HG02852 (cell line): ENCODE results near the gene VCX2.
"Not testable (repeated sequence)": the region's sequence is repeated elsewhere in the genome, so short reads cannot be mapped to it uniquely, and the experiment has no call there.

Source experiments
- ATAC-seq: cut with Tn5 transposase; IDR thresholded peaks from one replicate; pipeline ENCODE4 v1.9.1; 2021; ENCODE audit warnings: mild to moderate bottlenecking, moderate library complexity; ENCODE audit not compliant: unreplicated experiment

VCX2 gene

GRCh38 chrX:8171169-8171568, at the start of gene VCX2:
TSS of gene VCX2 (minus strand) at chrX:8171267. CDS start at chrX:8170643, 624 bp downstream.
- ATAC-seq = not testable (repeated sequence)

GRCh38 chrX:8204943-8205342, 33.9 kb upstream of the VCX2 start:
- ATAC-seq = no peak

GRCh38 chrX:8204169-8204935, 33.3 kb upstream of the VCX2 start:
- no peak for ATAC-seq

DNA sequence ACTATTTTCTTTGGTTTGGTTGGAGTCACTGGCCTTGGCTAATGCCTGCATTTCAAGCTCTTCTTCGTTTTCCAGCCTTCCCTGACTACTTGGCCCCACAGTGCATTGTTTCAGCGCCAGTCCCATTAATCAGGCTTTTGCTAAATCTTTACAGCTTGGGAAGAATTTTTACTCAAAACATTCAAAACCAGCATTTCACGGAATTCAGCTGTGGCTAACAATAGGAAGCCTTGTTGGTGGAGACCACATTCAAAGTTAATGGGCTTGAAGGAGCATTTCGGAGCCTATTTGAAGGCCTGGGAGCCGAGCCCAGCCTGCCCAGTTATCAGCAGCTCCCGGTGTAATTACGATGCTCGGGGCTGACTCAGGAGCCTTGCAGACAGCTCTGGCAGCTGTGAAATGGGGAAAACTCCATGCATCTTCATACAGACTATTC, 30.8 kb upstream of the VCX2 start:
- ATAC-seq = no peak

- ATAC-seq = no peak
Observed at GRCh38 chrX:8196776-8197175, 25.7 kb upstream of the VCX2 start.

GRCh38 chrX:8194216-8194615, 23.1 kb upstream of the VCX2 start:
- ATAC-seq = no peak

DNA sequence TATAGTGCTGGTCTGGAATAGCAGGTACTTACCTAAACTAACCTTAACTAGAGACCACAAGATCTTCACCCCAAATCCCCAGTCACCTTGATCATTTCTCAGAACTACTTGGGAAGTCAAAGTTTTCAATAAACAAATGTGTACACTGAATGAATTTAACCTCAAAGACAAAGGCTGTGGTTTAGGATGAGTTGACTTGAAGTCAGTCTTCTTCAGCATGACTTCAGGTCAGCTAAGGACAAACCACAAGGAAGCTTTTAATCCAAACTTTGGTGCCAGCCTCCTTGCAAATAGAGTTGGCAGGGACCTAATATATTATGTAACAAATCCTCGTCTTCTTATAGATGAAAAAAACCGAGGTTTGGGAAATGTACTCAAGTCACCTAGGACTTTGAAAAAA, 21.2 kb upstream of the VCX2 start:
- no peak for ATAC-seq

GRCh38 chrX:8191022-8191421, 20.0 kb upstream of the VCX2 start:
- no peak for ATAC-seq

DNA sequence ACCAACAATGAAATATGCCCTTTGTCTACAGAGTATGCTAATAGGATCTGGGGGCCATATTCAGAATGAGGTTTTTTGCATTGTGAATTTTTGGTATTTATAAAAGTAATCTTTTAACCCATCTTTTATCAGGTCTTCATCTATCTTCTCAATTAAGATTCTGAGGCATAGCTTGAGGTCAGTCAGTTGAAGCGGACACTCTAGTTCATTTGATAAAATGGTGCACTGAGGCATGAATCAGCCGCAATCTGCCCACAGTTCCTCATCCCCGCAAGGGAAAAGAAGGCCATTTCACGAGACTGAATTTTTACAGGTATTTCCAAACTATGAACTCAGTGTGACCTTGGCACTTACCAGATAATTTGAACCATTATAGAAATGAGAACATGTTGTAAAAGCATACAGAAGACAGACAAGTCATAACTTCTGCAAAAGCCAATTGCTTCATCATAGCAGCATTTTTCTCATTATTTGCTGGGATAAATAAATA, 19.3 kb upstream of the VCX2 start:
- ATAC-seq = no peak

GRCh38 chrX:8189096-8189830, 18.2 kb upstream of the VCX2 start:
- no peak for ATAC-seq

- no peak for ATAC-seq
Observed at GRCh38 chrX:8183346-8183745, 12.3 kb upstream of the VCX2 start.

DNA sequence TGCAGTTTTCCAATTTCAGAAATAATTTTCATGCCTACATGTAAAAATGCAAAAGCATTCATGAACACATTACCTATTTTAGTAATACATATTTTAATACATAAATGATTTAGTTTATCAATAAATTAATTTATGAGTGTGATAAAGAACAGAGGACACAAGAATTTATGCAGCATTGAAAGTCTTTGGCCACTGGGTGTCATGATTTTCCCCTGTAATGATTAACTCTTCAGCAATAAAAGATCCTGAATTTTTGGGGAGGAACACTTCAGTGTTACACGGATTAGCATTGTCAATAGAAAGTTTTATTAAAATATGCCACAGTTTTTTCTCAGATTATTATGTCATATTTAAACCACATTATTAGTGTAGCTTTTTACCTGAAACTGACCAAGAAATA, 8.6 kb upstream of the VCX2 start:
- no peak for ATAC-seq

DNA sequence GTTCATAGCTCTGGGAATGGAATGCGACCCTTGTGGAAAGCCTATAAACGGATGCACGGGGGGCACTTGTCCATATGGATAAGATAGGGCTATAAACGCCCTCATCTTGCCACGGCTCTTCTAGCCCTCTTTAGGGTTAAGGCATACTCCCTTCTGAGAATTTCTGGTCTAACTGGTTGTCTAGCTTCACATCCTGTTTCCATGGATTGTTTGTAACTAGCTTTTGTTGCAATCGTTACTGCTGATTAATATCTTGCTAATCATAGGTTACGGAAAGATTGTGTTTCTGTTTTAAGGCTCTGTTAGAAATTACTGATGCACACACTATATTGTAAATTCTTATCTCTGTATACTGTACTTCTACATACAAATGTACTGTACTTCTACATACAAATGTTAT, 17.1 kb downstream of the VCX2 start:
- not testable (repeated sequence) for ATAC-seq

- ATAC-seq = no peak
Observed at GRCh38 chrX:8147226-8147625, 23.8 kb downstream of the VCX2 start.

GRCh38 chrX:8144925-8145324, 26.1 kb downstream of the VCX2 start:
- no peak for ATAC-seq

DNA sequence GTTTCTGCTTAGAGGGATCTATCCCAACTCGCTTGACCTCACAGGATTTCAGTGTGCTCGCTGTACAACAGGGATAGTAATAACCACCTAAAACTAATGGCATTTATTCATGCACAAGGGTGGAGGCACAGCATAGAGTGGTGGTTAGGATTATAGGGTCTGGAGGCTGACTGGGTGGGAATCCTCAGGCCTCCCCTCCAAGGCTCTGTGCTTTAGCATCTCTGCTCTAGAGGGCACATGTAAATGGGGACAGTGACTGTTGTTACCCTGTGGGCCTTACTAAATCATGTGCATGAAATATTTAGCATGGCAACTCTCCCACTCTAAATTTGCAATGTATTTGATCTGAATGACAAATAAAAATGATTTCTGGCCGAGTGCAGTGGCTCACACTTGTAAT, 29.2 kb downstream of the VCX2 start:
- no peak for ATAC-seq

- no peak for ATAC-seq
Observed at GRCh38 chrX:8140986-8141744, 29.9 kb downstream of the VCX2 start.

DNA sequence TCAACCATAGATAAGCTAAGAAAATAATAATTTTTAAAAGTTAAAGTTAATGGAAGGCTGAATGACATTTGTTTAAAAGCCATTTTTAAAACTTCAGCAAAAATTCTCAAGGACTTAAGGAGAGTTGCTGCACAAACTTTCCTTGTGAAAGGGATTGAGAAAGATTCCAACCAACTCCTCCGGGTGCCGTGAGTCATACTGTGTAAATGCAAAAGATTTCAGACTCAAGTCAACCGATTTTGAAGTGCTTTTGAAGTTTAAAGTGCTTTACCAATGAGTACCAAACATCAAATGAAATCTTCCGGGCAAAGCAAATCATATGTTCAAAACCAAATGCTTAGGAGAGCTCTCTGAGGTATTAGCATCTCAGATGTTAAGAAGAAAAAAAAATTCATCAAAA, 31.4 kb downstream of the VCX2 start:
- ATAC-seq = no peak

DNA sequence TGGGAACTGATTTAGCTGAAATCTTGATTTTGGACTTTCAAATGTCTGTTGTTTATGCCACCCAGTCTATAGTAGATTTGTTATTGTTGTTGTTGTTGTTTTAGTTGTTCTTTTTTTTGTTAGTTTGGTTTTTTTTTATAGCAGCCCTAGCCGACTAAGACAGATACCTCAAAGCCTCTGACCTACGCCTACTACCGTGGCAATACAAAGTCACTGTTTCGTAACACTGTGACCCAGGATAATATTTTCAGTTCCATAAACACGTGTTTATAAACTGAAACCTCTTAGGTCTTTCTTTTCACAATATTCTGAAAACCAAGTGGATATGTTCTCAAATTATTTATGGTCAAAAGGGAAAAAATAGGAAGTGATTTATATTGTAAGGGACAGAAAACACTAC, 32.8 kb downstream of the VCX2 start:
- ATAC-seq = no peak

- ATAC-seq = no peak
Observed at GRCh38 chrX:8126648-8127047, 44.4 kb downstream of the VCX2 start.

- no peak for ATAC-seq
Observed at GRCh38 chrX:8126092-8126491, 45.0 kb downstream of the VCX2 start.
